IMR-90 (cell line): Measurements from ENCODE around the gene ATG7. TPM values are rescaled to one million over a fixed set of nuclear protein-coding genes. Genes with fewer than 3 reads are reported as not detected.

Experiments used
- ATAC-seq: fragments of 200-7000 bp; cut with Tn5 transposase; 2 replicates; pipeline ENCODE4 v1.9.1; 2020; ENCODE audit warnings: low read depth, mild to moderate bottlenecking, moderate library complexity
- BruUV-seq: library from RNA; stranded (reverse); fragments of 400-500 nt; replicated peaks from 2 replicates; lab custom pipeline; 2021; lab: Mats Ljungman, UMichigan
- CTCF ChIA-PET: fragments of 300-600 bp; formaldehyde crosslinking; extraction: SDS; loops from one replicate; lab custom pipeline; 2021; ENCODE audit warnings: antibody characterized with exemption; lab: Yijun Ruan, JAX
- POLR2A ChIA-PET: fragments of 300-600 bp; sonication (Branson Sonifier 250); formaldehyde crosslinking; loops from one replicate; lab custom pipeline; 2022; ENCODE audit warnings: antibody characterized with exemption; ENCODE audit not compliant: unreplicated experiment; lab: Charles Lee
- DNase-seq: peaks from one replicate; pipeline ENCODE4 v3.0.0; 2013
- H2AFZ ChIP-seq: replicated peaks from 2 replicates; pipeline ENCODE3; 2013; ENCODE audit warnings: low read length, mild to moderate bottlenecking; ENCODE audit not compliant: poor library complexity
- H2AK5ac ChIP-seq: 2 replicates; pipeline ENCODE4 v1.6.1; 2013; ENCODE audit warnings: low read depth, low read length, inconsistent platforms
- H2AK9ac ChIP-seq: replicated peaks from 2 replicates; pipeline ENCODE3; 2013; ENCODE audit warnings: mild to moderate bottlenecking, low read depth, low read length, moderate library complexity; ENCODE audit not compliant: poor library complexity
- H2BK120ac ChIP-seq: 2 replicates; pipeline ENCODE4 v1.6.1; 2013; ENCODE audit warnings: low read depth, low read length, inconsistent platforms
- H2BK15ac ChIP-seq: 3 replicates; pipeline ENCODE4 v1.6.1; 2013; ENCODE audit warnings: low read depth, low read length, inconsistent platforms
- H2BK20ac ChIP-seq: 2 replicates; pipeline ENCODE4 v1.6.1; 2013; ENCODE audit warnings: low read depth, mild to moderate bottlenecking, inconsistent platforms, low read length, moderate library complexity
- H2BK5ac ChIP-seq: 2 replicates; pipeline ENCODE4 v1.6.1; 2013; ENCODE audit warnings: mild to moderate bottlenecking, low read depth, low read length, inconsistent platforms; ENCODE audit not compliant: poor library complexity, severe bottlenecking
- H3K14ac ChIP-seq: replicated peaks from 2 replicates; pipeline ENCODE4 v1.6.1; 2013; ENCODE audit warnings: low read depth, low read length, inconsistent platforms
- H3K18ac ChIP-seq: 2 replicates; pipeline ENCODE4 v1.6.1; 2013; ENCODE audit warnings: low read depth, low read length, control low read depth
- H3K23ac ChIP-seq: 2 replicates; pipeline ENCODE4 v1.6.1; 2013; ENCODE audit warnings: low read depth, low read length, inconsistent platforms
- H3K27ac ChIP-seq: 2 replicates; pipeline ENCODE4 v1.5.1; 2013; ENCODE audit warnings: mild to moderate bottlenecking, control low read depth, low read length; ENCODE audit not compliant: insufficient read depth
- H3K27me3 ChIP-seq: 2 replicates; pipeline ENCODE4 v1.6.1; 2013; ENCODE audit warnings: low read length; ENCODE audit not compliant: control insufficient read depth, insufficient read depth
- H3K36me3 ChIP-seq: 2 replicates; pipeline ENCODE4 v1.6.1; 2013; ENCODE audit warnings: low read length, mixed read lengths; ENCODE audit not compliant: control insufficient read depth, insufficient read depth
- H3K4ac ChIP-seq: 2 replicates; pipeline ENCODE4 v1.6.1; 2013; ENCODE audit warnings: low read depth, low read length, inconsistent platforms
- H3K4me1 ChIP-seq: 2 replicates; pipeline ENCODE4 v1.6.1; 2013; ENCODE audit warnings: low read length, mixed read lengths; ENCODE audit not compliant: control insufficient read depth, insufficient read depth
- H3K4me2 ChIP-seq: 2 replicates; pipeline ENCODE4 v1.6.1; 2013; ENCODE audit warnings: low read depth, mild to moderate bottlenecking, control low read depth, low read length, moderate library complexity
- H3K4me3 ChIP-seq: 2 replicates; pipeline ENCODE4 v1.5.1; 2013; ENCODE audit warnings: low read depth, mild to moderate bottlenecking, control low read depth, low read length, moderate library complexity; ENCODE audit not compliant: insufficient read depth
- H3K56ac ChIP-seq: 2 replicates; pipeline ENCODE4 v1.6.1; 2013; ENCODE audit warnings: low read length, inconsistent platforms; ENCODE audit not compliant: insufficient read depth; ENCODE audit errors: extremely low read depth
- H3K79me1 ChIP-seq, 2 experiments: 2 replicates each; pipeline ENCODE4 v1.6.1; 2013; ENCODE audit warnings: low read length in 2 of 2, inconsistent platforms in 1 of 2, low read depth in 1 of 2
- H3K9ac ChIP-seq: 2 replicates; pipeline ENCODE4 v1.6.1; 2013; ENCODE audit warnings: low read depth, low read length, control low read depth
- H3K9me1 ChIP-seq: 2 replicates; pipeline ENCODE4 v1.6.1; 2013; ENCODE audit warnings: low read length, inconsistent platforms; ENCODE audit not compliant: insufficient read depth
- H3K9me3 ChIP-seq: 2 replicates; pipeline ENCODE4 v1.6.1; 2013; ENCODE audit warnings: low read length; ENCODE audit not compliant: control insufficient read depth, insufficient read depth
- H4K20me1 ChIP-seq: 2 replicates; pipeline ENCODE4 v1.6.1; 2013; ENCODE audit warnings: low read length, inconsistent platforms; ENCODE audit not compliant: insufficient read depth
- H4K5ac ChIP-seq: 2 replicates; pipeline ENCODE4 v1.6.1; 2013; ENCODE audit warnings: mild to moderate bottlenecking, low read depth, low read length, control low read depth
- H4K8ac ChIP-seq, 2 experiments: 2 replicates each; pipeline ENCODE4 v1.6.1; 2013; ENCODE audit warnings: low read depth in 2 of 2, low read length in 2 of 2, control low read depth in 1 of 2, inconsistent platforms in 1 of 2
- H4K91ac ChIP-seq: 2 replicates; pipeline ENCODE4 v1.6.1; 2013; ENCODE audit warnings: low read depth, low read length, inconsistent platforms; ENCODE audit not compliant: insufficient read depth
- CEBPB ChIP-seq: IDR thresholded peaks from 2 replicates; pipeline ENCODE4 v1.6.1; 2012; ENCODE audit warnings: low read depth, low read length, improper control_type of control experiment
- CHD1 ChIP-seq: IDR thresholded peaks from 2 replicates; pipeline ENCODE4 v1.6.1; 2012; ENCODE audit warnings: low read depth, low read length, improper control_type of control experiment
- FOS ChIP-seq: fragments of 150-350 bp; IDR thresholded peaks from 2 replicates; pipeline ENCODE4 v1.6.1; 2016; ENCODE audit warnings: low read depth, low read length
- MAFK ChIP-seq: IDR thresholded peaks from 2 replicates; pipeline ENCODE4 v1.6.1; 2012; ENCODE audit warnings: low read depth, low read length, improper control_type of control experiment
- MAZ ChIP-seq: IDR thresholded peaks from 2 replicates; pipeline ENCODE4 v1.6.1; 2012; ENCODE audit warnings: low read depth, mild to moderate bottlenecking, low read length, improper control_type of control experiment, moderate library complexity, borderline replicate concordance
- MXI1 ChIP-seq: IDR thresholded peaks from 2 replicates; pipeline ENCODE4 v1.6.1; 2012; ENCODE audit warnings: low read depth, mild to moderate bottlenecking, low read length, moderate library complexity, borderline replicate concordance
- NFE2L2 ChIP-seq: fragments of 150-350 bp; IDR thresholded peaks from 2 replicates; pipeline ENCODE4 v1.6.1; 2016; ENCODE audit warnings: low read depth, mild to moderate bottlenecking, low read length
- POLR2A ChIP-seq: IDR thresholded peaks from 2 replicates; pipeline ENCODE4 v1.6.1; 2012; ENCODE audit warnings: mild to moderate bottlenecking, low read depth, low read length
- RAD21 ChIP-seq: IDR thresholded peaks from 2 replicates; pipeline ENCODE4 v1.6.1; 2012; ENCODE audit warnings: low read length, improper control_type of control experiment
- RCOR1 ChIP-seq: IDR thresholded peaks from 2 replicates; pipeline ENCODE4 v1.6.1; 2012; ENCODE audit warnings: mild to moderate bottlenecking, low read length, improper control_type of control experiment; ENCODE audit not compliant: insufficient replicate concordance
- RFX5 ChIP-seq: IDR thresholded peaks from 2 replicates; pipeline ENCODE4 v1.8.0; 2012; ENCODE audit warnings: low read depth, mild to moderate bottlenecking, low read length, moderate library complexity
- SMC3 ChIP-seq: fragments of 150-350 bp; IDR thresholded peaks from 2 replicates; pipeline ENCODE4 v1.6.1; 2016; ENCODE audit warnings: low read depth, mild to moderate bottlenecking, antibody characterized with exemption, low read length, moderate library complexity
- WGBS, 2 experiments: methylation state at CpG; one replicate each; pipeline versions ENCODE4 v1.1.5 to v1.1.7; 2013; ENCODE audit warnings: missing lambda C conversion rate in 2 of 2; ENCODE audit not compliant: insufficient read length in 1 of 2; ENCODE audit errors: extremely low coverage in 2 of 2; 5-methylcytosine and 5-hydroxymethylcytosine counted together
- dilution Hi-C: fragments of 300-500 bp; cut with HindIII; formaldehyde crosslinking; loops from one replicate; pipeline ENCODE4 v1.14.3; 2018; ENCODE audit warnings: low sequenced_read_pairs; ENCODE audit not compliant: unreplicated experiment
- in situ Hi-C: fragments of 300-500 bp; cut with MboI; formaldehyde crosslinking; loops from 3 replicates; pipeline ENCODE4 v1.14.3; 2019; ENCODE audit warnings: low sequenced_read_pairs, inconsistent platforms, mixed read lengths
- intact Hi-C: fragments of 100-400 bp; cut with micrococcal nuclease; formaldehyde crosslinking; loops from 2 replicates; pipeline ENCODE4 v1.10.0; 2022
- polyA plus RNA-seq, 3 experiments: library from polyadenylated mRNA; depleted of rRNA; stranded (reverse); fragments of >200 nt; gene quantifications; 2 replicates each; pipeline ENCODE4 v1.2.3, GENCODE V29; 2012; ENCODE audit warnings: low replicate concordance in 1 of 3
- total RNA-seq: library from RNA; depleted of rRNA; stranded (reverse); fragments of >200 nt; gene quantifications from 2 replicates; pipeline ENCODE4 v1.2.3, GENCODE V29; 2012
- TF ChIP-seq, protein P1 (sequence below): conservative IDR thresholded peaks from 2 replicates; pipeline ENCODE4 v1.5.1; 2012; ENCODE audit warnings: mild to moderate bottlenecking, low read depth, low read length, improper control_type of control experiment
- TF ChIP-seq, protein P2 (sequence below): fragments of 150-350 bp; IDR thresholded peaks from 2 replicates; pipeline ENCODE4 v1.6.1; 2016; ENCODE audit warnings: low read depth, mild to moderate bottlenecking, low read length, moderate library complexity, borderline replicate concordance
- TF ChIP-seq, protein P3 (sequence below): fragments of 150-350 bp; IDR thresholded peaks from 2 replicates; pipeline ENCODE4 v1.6.1; 2017; ENCODE audit warnings: mild to moderate bottlenecking, antibody characterized with exemption, low read length, low read depth

The ATG7 gene
- total and polyA plus RNA-seq, 2 of the 4 experiments (the other 2 are of a cell fraction), result 15.6 to 51.4 TPM

DNA sequence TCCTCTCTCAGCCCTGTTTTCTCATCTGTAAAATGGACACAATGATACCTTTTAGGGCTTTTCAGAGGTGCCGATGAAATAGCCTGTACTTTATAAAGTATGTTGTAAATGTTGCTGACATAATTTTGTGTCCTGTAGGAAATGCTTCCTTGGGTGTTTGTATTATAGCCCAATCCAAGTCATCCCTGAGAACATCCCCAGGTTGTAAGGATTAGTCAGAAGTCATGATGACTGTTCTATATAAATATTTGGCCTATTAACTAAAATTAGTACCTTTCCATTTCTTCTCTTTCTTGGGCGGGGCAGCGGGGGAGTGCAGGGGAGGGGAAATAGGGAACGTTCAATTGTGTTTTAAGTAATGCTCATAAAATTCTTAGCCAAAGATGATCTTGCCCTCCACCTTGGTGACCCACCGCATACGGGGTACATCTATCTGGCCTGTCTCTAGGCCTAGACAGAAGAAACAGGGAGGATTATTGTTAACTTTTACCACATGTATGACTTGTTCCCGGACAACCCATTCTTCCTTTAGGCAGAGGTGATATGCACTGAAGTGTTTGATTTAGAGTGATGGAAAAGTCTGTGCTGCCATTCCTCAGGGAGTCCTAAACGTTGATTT lies 250.9 kb downstream of the ATG7 start:
- H3K27me3 ChIP-seq, result no peaks in the 10 kb centered on the region
- H3K4me1 ChIP-seq, result peaks cover 4% of the 10 kb centered on the region; the same call in 1 of the 2 replicates
- H3K9me3 ChIP-seq, result no peaks in the 10 kb centered on the region
- no peak overlapping the region for H3K4me3 ChIP-seq
- H3K18ac ChIP-seq, result peak overlapping the region; percentile 32; the same call in 1 of the 2 replicates
- peak overlapping the region; percentile 84 for H4K91ac ChIP-seq
- peaks cover 4 to 12% of the 10 kb centered on the region in 2 experiments for H3K79me1 ChIP-seq
- H3K9ac ChIP-seq, result no peak overlapping the region
- POLR2A ChIA-PET, result no interaction called here
- peak; percentile 33 for DNase-seq
- H3K9me1 ChIP-seq, result peaks cover 14% of the 10 kb centered on the region
- dilution Hi-C loops, result no loop called here
- peak; percentile 24; the same call in 1 of the 2 replicates for ATAC-seq
- H3K36me3 ChIP-seq, result no peaks in the 10 kb centered on the region
- H2AK9ac ChIP-seq, result peak overlapping the region; percentile 39
- CTCF ChIA-PET, result no interaction called here
- peak overlapping the region; percentile 69 for H3K4ac ChIP-seq
- H4K20me1 ChIP-seq, result no peaks in the 10 kb centered on the region
- no TSS peak for BruUV-seq
- no peak overlapping the region for H4K5ac ChIP-seq
- H3K56ac ChIP-seq, result no peak overlapping the region; the same call in 1 of the 2 replicates
- intact Hi-C loops, result no loop called here
- no peak overlapping the region for H2AFZ ChIP-seq
- H2BK20ac ChIP-seq, result peak overlapping the region; percentile 60; the same call in 1 of the 2 replicates
- H3K4me2 ChIP-seq, result no peak overlapping the region; the same call in 1 of the 2 replicates
- H3K23ac ChIP-seq, result peak overlapping the region; percentile 36; the same call in 1 of the 2 replicates
- peak overlapping the region; percentile 91 for H2AK5ac ChIP-seq
- peak overlapping the region; percentile 61 for H2BK120ac ChIP-seq
- peak overlapping the region; percentile 33 for H2BK5ac ChIP-seq
- whole genome bisulfite sequencing, 2 experiments, result 20% methylated on average over 1 of the region's 8 CpGs; no CpG with 5 or more reads in 1 of the 2 experiments
- peak overlapping the region; percentile 45 to 49; a peak in 2 of 4 replicates for H4K8ac ChIP-seq
- no peak overlapping the region for H3K27ac ChIP-seq
- peak overlapping the region; percentile 56 for H3K14ac ChIP-seq
- in situ Hi-C loops, result no loop called here
- peak overlapping the region; percentile 84; the same call in 1 of the 3 replicates for H2BK15ac ChIP-seq
- TF ChIP-seq CEBPB (no peak), RAD21 (no peak), NFE2L2 (no peak), RCOR1 (no peak), POLR2A (no peak), RFX5 (no peak), MAZ (no peak), SMC3 (no peak), FOS (no peak), CHD1 (no peak), MXI1 (no peak), MAFK (no peak)
- TF ChIP-seq, protein P1, sequence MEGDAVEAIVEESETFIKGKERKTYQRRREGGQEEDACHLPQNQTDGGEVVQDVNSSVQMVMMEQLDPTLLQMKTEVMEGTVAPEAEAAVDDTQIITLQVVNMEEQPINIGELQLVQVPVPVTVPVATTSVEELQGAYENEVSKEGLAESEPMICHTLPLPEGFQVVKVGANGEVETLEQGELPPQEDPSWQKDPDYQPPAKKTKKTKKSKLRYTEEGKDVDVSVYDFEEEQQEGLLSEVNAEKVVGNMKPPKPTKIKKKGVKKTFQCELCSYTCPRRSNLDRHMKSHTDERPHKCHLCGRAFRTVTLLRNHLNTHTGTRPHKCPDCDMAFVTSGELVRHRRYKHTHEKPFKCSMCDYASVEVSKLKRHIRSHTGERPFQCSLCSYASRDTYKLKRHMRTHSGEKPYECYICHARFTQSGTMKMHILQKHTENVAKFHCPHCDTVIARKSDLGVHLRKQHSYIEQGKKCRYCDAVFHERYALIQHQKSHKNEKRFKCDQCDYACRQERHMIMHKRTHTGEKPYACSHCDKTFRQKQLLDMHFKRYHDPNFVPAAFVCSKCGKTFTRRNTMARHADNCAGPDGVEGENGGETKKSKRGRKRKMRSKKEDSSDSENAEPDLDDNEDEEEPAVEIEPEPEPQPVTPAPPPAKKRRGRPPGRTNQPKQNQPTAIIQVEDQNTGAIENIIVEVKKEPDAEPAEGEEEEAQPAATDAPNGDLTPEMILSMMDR, result no peak
- TF ChIP-seq, protein P2, sequence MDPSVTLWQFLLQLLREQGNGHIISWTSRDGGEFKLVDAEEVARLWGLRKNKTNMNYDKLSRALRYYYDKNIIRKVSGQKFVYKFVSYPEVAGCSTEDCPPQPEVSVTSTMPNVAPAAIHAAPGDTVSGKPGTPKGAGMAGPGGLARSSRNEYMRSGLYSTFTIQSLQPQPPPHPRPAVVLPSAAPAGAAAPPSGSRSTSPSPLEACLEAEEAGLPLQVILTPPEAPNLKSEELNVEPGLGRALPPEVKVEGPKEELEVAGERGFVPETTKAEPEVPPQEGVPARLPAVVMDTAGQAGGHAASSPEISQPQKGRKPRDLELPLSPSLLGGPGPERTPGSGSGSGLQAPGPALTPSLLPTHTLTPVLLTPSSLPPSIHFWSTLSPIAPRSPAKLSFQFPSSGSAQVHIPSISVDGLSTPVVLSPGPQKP, result no peak
- TF ChIP-seq, protein P3, sequence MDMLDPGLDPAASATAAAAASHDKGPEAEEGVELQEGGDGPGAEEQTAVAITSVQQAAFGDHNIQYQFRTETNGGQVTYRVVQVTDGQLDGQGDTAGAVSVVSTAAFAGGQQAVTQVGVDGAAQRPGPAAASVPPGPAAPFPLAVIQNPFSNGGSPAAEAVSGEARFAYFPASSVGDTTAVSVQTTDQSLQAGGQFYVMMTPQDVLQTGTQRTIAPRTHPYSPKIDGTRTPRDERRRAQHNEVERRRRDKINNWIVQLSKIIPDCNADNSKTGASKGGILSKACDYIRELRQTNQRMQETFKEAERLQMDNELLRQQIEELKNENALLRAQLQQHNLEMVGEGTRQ, result no peak
